Kidney tubule cell (primary cell): ENCODE results near the gene FOXK2.
"Not testable (repeated sequence)": the region's sequence is repeated elsewhere in the genome, so short reads cannot be mapped to it uniquely, and the experiment has no call there.

Experiments
- DNase-seq: peaks from one replicate; pipeline ENCODE4 v3.0.0-alpha.2; 2018; ENCODE audit warnings: low spot score

FOXK2 gene

DNA sequence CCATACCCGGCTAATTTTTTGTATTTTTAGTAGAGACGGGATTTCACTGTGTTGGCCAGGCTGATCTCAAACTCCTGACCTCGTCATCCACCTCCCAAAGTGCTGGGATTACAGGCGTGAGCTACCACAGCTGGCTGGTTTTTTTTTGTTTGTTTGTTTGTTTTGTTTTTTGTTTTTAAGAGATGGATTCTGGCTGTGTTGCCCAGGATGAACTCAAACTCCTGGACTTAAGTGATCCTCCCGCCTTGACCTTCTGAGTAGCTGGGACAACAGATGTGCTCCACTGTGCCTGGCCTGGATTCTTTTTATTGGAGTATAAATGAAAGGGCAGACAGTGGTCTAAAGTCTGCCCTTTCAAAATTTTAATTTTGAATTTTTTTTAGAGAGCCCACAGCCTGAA, 44.7 kb downstream of the FOXK2 start:
- no peak for DNase-seq

DNA sequence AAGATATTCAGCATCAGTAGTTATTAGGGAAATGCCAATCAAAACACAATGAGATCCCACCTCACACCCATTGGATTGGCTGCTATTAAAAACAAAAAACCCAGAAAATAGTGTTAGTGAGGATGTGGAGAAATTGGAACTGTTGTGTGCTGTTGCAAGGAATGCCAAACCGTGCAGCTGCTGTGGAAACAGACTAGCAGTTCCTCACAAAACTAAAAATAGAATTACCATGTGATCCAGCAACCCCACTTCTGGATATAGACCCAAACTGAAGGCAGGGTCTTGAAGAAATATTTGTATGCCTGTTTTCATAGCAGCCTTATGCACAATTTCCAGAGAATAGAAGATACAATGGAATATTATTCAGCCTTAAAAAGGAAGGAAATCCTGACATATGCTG, 46.0 kb downstream of the FOXK2 start:
- DNase-seq: no peak

DNA sequence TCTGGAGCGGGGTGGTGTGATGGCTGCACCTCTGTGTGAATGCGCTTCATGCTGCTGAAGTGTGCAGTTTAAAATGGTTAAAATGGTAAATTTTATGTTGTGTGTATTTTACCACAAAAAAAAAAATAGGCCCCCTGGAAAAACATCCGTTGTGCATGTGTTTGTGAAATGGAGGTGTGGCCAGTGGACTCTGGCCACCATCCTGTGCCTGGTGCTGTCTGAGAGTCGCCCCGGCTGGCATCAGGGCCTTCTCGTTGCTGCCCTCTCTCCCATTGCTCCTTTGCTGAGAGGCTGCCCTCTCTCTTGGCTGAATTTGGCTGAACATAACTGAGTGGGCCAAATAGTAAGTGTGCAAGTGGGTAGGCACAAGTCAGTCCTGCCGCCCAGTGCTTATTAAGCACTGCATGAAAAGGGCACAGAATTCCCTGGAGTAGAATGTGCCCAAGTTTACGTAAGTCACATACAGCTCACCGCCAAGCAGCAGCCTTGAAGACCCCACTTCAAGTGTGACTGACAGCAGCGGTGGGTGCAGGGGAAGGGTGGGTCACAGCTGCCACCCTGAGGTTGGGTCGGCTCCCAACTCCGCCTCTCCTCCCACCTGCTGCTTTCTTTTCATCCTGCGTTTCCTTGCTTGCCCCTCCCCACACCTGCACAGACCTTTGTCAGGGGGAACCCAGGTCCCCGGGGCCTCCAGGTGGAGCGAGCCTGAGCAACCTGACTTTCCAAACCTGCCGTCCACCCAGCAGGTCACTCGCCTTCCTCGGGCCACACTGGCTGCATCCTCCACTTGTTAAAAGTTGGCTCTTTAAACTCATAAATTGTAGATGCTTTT, 46.8 kb downstream of the FOXK2 start:
- DNase-seq: no peak

DNA sequence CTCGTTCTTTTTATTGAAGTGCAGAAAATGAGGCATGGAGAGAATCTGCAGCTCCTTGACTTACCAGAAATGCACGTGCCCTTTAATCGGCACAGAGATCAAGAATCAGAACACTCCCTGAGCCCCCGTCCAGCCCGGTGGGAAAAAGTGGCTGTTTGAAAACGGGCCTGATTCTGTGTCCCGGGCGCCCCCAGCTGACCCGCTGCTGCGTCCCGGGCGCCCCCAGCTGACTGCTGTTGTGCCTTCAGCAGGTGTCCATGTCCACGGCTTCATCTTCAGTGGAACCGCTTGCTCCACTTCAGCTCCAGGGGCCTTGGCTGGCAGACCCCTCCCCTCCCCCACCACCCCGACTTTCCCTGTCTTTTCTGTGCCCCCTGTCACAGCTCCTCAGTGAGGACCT, 47.8 kb downstream of the FOXK2 start:
- DNase-seq: no peak

DNA sequence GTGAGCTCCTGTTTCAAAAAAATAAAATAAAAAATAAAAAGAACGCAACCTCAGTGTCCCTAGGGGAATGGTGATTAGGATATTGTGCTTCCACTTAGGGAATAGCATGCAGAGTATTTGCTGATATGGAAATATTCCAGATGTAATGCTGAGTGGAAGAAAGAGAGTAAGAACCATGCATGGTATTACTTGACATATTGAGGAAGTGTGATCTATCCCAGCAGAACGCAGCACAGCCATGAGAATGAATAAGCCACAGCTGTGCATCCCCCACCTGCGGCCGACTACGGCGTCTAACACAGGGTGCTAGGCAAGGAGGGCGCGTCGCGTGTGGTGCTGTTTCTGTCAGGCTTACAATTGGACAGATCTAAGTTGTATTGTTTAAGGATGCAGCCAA, 49.5 kb downstream of the FOXK2 start:
- DNase-seq: no peak

DNA sequence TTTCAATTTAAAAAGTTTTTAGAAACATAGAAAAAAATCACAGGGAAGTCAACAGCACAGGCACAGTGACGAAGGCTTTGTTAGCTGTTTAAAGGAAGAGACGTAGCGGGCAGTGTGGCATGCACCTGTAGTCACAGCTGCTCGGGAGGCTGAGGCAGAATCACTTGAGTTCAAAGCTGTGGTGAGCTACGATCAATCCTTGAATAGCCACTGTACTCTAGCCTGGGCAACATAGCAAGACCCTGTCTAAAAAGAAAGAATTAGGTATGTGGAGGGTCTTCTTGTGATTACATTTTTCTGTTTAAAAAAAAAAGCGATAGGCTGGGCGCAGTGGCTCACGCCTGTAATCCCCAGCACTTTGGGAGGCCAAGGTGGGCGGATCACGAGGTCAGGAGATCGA, 50.1 kb downstream of the FOXK2 start:
- no peak for DNase-seq

DNA sequence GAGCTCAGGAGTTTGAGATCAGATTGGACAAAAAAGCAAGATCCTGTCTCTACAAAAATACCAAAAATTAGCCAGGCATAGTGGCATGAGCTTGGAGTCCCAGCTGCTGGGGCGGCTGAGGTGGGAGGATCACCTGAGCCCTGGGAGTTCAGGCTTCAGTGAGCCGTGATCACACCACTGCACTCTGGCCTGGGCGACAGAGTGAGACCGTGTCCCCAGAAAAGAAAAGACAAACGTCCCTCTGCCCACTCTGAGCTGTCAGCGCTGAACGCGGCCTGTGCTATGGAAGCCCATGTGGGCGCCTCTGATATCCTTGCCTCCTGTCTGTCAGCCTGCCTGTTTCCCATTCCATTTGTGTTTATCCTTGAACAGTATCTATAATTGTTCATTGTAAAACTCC, 50.7 kb downstream of the FOXK2 start:
- no peak for DNase-seq

DNA sequence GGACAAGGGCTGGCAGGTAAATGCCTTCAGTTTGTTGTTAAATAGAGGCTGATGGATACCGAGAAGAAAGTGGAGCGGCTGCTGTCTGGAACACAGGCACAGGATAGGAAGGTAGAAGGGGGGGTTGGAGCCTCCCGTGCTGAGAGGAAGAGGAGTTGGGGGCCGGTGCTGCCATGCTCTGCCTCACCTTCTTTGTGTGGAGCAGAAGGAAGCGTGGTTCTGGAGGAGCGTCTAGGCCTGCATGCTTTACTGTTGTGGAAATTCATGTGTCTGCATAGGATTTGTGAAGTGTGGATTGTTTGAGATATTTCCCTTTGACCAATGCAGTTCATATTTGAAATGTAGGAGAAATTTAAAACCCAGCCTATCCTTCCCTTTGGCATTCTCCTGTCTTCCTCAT, 52.3 kb downstream of the FOXK2 start:
- no peak for DNase-seq

DNA sequence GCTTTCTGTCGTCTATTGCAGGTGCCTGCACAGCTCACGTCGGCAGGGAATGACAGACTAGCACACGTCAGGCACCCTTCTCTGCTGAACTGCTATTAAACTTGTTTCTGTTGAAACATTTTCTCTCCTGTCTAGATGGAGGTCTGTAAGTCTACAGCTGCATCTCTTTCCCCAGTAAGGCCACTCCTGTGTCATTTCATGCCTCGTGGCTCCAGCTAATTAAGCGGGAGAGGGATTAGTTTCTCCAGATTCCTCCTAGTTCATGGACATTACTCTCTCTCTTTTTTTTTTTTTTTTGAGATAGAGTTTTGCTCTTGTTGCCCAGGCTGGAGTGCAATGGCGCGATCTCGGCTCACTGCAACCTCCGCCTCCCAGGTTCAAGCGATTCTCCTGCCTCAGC, 54.5 kb downstream of the FOXK2 start:
- DNase-seq: no peak

DNA sequence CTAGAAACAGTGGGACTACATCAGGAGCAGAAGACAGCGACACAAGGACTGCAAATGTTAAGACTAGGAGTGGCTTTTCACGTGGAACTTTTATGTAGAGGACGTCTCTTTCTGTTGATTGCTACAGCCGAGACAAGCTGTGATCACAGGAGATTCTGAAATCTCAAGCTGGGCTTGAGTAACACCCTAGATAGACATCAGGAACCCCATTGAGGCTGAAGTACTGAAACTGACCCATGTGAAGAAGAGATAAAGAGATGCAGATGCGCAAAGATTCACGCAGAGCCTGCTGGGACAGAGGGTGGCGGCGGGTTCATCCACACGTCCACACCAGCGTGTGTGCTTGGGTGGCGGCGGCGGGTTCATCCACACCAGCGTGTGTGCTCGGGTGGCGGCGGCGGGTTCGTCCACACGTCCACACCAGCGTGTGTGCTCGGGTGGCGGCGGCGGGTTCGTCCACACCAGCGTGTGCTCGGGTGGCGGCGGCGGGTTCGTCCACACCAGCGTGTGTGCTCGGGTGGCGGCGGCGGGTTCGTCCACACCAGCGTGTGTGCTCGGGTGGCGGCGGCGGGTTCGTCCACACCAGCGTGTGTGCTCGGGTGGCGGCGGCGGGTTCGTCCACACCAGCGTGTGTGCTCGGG, 56.2 kb downstream of the FOXK2 start:
- DNase-seq: not testable (repeated sequence)

DNA sequence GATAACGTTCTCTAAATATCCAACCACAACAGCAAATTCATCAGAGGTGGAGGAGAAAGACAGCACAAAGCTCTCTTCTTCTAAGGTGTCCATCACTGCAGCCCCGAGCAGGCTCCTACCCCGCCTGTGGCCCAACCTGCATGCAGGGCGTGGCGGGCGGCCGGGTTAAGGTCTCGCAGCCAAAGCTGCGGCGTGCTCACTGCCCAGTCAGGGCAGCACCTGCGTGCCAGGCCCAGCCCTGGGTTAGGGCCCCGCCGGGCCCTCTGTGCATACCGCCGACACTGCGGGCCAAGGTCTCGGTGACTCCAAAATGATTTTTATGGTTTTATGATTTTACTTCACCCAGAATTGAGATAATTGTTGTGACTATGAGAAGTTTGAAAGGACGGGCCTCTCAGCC, 57.8 kb downstream of the FOXK2 start:
- DNase-seq: no peak

DNA sequence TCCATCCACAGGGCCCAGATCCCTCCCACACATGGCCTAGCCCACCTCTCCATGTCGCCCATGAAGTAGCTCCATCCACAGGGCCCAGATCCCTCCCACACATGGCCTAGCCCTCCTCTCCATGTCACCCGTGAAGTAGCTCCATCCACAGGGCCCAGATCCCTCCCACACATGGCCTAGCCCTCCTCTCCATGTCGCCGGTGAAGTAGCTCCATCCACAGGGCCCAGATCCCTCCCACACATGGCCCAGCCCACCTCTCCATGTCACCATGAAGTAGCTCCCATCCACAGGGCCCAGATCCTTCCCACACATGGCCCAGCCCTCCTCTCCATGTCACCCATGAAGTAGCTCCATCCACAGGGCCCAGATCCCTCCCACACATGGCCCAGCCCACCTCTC, 60.4 kb downstream of the FOXK2 start:
- not testable (repeated sequence) for DNase-seq

DNA sequence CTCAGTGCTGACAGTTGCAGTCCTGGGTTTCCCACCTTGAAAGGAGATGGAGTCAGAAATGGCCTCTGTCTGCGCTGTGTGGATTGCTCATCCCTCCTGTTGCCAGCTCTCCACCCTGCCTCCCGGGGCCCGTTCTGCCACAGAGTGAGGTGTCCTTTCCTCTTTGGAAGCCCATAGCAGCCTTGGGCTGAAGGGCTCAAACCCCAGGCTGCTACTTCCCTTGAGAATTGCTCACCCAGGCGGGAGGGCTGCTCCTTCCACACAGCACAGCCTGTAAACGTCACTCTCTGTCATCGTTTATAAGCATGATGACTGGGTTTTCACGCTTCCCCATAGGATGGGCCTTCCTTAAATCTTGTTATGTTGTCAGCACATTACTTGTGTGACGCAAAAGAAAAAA, 62.7 kb downstream of the FOXK2 start:
- no peak for DNase-seq

DNA sequence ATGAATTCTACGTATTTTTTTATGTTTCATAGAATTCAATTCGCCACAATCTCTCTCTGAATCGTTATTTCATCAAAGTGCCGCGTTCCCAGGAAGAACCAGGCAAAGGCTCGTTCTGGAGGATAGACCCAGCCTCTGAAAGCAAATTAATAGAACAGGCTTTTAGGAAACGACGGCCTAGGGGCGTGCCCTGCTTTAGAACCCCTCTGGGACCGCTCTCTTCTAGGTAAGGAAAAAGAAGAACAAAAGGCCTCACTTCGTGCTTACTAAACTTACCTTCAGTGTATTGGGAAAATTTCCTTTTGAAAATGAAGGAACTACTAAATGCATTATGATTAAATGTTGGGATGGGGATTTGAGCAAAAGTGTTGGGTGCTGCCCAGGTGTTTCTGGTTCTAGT, 63.2 kb downstream of the FOXK2 start:
- DNase-seq: no peak

DNA sequence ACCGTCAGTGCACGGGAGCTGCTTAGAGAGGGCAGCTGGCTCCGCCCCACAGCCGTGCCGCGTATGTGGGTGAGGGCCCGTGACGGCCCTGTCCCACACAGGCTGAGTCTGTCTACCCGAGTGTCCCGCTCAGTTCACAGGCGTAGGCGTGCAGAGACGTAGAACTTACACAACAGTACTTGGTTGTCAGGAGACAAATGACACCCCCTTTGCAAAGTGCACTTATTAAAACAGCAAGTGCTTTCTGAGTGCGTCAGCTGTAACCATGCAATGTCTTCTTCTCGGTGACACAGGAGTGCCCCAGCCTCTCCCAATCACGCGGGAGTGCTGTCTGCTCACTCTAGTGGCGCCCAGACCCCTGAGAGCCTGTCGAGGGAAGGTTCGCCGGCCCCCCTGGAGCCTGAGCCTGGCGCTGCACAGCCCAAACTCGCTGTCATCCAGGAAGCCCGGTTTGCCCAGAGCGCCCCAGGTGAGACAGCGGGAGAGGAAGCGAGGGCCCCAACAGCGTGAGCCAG, 64.2 kb downstream of the FOXK2 start:
- DNase-seq: peak; percentile 11

DNA sequence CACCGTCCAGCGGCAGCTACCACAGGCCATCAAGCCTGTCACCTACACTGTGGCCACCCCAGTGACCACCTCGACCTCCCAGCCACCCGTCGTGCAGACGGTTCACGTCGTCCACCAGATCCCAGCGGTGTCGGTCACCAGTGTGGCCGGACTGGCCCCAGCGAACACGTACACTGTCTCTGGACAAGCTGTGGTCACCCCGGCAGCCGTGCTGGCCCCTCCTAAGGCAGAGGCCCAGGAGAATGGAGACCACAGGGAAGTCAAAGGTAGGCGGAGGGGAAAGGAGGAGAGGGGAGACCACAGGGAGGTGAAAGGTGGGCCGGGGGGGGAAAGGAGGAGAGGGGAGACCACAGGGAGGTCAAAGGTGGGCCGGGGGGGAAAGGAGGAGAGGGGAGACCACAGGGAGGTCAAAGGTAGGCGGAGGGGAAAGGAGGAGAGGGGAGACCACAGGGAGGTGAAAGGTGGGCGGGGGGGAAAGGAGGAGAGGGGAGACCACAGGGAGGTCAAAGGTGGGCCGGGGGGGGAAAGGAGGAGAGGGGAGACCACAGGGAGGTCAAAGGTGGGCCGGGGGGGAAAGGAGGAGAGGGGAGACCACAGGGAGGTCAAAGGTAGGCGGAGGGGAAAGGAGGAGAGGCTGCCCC, 66.5 kb downstream of the FOXK2 start:
- DNase-seq: not testable (repeated sequence)

DNA sequence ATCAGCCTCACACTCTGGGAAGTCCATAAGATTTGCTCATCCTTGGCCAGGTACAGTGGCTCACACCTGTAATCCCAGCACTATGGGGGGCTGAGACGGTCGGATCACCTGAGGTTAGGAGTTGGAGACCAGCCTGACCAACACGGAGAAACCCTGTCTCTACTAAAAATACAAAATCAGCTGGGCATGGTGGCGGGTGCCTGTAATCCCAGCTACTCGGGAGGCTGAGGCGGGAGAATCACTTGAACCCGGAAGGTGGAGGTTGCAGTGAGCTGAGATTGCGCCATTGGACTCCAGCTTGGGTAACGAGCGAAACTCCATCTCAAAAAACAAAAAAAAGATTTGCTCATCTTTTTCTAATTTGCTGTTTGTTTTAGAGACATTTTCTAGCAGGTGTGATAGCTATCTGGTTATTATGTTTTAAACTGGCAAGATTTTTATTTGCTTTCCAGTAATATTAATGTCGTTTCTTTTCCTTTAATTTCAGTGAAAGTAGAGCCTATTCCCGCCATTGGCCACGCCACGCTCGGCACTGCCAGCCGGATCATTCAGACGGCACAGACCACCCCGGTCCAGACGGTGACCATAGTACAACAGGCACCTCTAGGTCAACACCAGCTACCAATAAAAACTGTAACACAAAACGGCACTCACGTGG, 67.2 kb downstream of the FOXK2 start:
- no peak for DNase-seq

DNA sequence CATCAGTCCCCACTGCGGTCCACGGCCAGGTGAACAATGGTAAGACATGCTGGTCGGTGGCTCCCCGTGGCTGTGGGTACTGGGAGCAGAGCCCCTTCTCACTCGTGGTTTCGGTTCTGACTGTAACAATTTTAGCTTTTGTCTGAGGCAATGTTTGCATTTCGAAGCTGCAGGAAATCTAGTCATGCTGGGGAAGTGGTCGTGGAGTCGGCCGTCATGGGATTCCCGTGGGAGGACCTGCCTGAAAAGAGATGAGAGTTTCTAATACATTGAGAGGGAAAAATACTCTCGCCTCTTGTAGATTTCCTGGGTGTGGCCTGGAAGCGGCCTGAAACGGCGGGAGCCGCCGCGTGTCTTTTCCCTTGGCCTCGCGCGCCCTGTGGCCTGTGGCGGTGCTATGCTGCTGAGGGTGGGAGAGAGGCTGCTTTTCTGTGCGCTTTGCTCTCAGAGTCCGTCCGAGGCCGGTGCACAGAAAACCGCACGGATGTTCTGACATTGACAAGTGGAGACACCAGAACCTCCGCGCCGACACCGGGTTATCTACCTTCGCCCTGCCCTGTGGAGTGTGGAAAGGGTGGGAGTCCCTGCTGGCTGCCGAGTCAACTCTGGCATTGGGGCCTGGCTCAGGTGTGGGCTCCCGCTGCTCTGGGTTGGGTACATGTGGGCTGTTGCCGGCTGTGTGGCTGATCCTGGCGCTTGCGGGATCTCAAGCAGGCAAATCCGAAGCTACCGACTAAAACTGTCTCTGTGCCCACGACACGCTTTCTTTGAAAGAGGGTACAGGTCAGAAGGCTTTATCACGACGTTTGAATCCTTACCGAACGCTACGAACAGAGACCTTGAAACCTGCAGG, 67.9 kb downstream of the FOXK2 start:
- DNase-seq: no peak

DNA sequence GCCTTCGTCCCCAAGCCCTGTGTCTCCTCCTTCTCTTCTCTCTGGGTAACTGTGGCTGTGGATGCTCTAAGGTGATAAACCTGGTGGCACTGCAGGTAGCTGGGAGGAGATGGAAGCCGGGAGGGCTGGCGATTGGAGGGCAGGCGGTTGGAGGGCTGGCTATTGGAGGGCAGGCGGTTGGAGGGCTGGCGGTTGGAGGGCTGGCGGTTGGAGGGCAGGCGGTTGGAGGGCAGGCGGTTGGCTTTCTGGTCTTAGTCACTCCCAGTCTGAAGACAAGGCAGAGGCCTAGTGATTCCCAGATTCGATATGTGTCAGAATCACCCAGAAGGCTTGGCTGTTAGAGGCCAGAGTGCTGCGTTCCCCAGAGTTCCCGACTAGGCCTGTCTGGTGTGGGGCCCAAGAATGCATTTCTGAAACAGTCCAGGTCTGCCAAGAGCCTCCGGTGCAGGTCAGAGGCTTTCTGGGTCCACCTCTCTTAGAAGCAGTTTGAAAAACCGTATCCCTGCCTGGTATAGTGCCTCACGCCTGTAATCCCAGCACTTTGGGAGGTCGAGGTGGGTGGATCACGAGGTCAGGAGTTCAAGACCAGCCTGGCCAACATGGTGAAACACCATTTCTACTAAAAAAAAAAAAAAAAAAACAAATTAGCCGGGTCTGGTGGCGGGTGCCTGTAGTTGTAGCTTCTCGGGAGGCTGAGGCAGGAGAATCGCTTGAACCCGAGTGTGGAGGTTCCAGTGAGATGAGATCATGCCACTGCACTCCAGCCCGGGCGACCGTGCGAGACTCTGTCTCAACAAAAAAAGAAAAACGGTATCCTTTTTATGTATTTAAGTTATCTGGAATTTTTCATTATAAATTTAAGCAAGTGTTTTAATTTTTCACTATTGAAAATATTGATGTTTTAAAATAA, 69.0 kb downstream of the FOXK2 start:
- DNase-seq: no peak

DNA sequence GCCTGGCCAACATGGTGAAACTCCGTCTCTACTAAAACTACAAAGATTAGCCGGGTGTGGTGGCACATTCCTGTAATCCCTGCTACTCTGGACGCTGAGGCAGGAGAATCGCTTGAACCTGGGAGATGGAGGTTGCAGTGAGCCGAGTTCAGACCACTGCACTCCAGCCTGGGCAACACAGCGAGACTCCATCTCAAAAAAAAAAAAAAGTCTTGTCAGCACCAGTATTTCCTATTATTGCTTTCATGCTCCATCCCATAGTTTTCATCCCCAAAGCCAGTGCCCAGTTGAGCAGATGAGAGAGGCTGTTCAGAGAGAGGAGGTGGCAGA, 70.3 kb downstream of the FOXK2 start:
- no peak for DNase-seq

DNA sequence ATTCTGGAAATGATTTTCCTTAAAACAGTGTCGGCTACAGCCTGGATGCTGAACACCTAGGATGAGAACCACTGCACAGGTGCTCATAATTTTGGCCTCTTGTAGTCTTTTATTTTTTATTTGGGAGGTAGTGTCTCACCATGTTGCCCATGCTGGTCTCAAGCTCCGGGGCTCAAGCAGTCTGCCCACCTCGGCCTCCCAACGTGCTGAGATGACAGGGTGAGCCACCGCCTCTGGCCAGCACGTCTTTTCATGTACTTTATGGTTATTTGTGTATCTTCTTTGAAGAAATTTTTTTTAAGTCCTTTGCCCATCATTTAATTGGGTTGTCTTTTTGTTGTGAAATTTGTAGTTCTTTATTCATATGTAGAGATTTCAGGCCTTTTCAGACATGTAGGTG, 70.7 kb downstream of the FOXK2 start:
- DNase-seq: no peak
